ENCODE data around the gene WDR20.

Gene WDR20

DNA sequence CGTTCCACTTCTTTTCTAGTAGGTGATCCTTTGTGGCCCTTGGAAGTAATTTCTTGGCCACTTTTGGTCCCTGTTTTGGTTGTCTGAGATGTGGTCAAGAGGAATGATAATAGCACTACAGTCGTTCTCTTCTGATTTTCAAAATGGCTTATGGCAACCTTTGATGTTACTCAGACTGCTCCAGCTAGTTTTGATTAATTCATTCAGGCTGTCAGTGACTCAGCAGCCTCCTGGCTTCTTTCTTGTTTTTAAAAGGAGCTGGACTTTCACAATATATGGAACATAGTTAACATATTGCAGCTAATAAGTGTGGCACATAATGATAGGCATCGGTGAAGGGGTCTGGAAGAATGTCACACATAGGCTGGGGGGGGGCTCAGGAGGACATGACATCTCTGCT lies 47.3 kb downstream of the WDR20 start:
- Histone ChIP-seq H3K4me2 (ENCODE audit: insufficient read depth, low read length) (no peak overlapping the region), H4K20me1 (ENCODE audit: insufficient read depth, low read length) (peaks cover 61% of the 10 kb centered on the region), H3K27me3 (ENCODE audit: insufficient read depth, low read length, poor library complexity) (no peaks in the 10 kb centered on the region), H3K36me3 (ENCODE audit: insufficient read depth, low read length) (no peaks in the 10 kb centered on the region), H3K79me2 (ENCODE audit: insufficient read depth, low read length) (peaks cover 79% of the 10 kb centered on the region), H2AFZ (ENCODE audit: low read depth, low read length) (no peak overlapping the region), H3K4me1 (ENCODE audit: insufficient read depth, low read length) (no peaks in the 10 kb centered on the region), H3K9ac (ENCODE audit: low read depth, low read length) (no peak overlapping the region), H3K9me3 (ENCODE audit: insufficient read depth, low read length, severe bottlenecking) (no peaks in the 10 kb centered on the region), H3K4me3 (ENCODE audit: low read depth in 1 of 2, low read length in 2 of 2) (no peak overlapping the region), H3K27ac (ENCODE audit: low read length) (no peak overlapping the region)
- DNase-seq (no peak), ATAC-seq (ENCODE audit: insufficient read depth, low read depth) (no peak)
- no peak for TF ChIP-seq EZH2 (IDR thresholded peaks at IDR 0.05; ENCODE audit: borderline replicate concordance, low read depth, low read length, severe bottlenecking)

- no peak overlapping the region for H3K9ac ChIP-seq (ENCODE audit: low read depth, low read length)
- H3K4me1 ChIP-seq (ENCODE audit: insufficient read depth, low read length), result no peaks in the 10 kb centered on the region
- no peak for ATAC-seq (ENCODE audit: insufficient read depth, low read depth)
- no peak overlapping the region for H3K4me2 ChIP-seq (ENCODE audit: insufficient read depth, low read length)
- no peaks in the 10 kb centered on the region for H3K36me3 ChIP-seq (ENCODE audit: insufficient read depth, low read length)
- no peaks in the 10 kb centered on the region for H3K27me3 ChIP-seq (ENCODE audit: insufficient read depth, low read length, poor library complexity)
- no peak for DNase-seq
- H3K4me3 ChIP-seq (ENCODE audit: low read depth in 1 of 2, low read length in 2 of 2), result no peak overlapping the region
- H3K9me3 ChIP-seq (ENCODE audit: insufficient read depth, low read length, severe bottlenecking), result no peaks in the 10 kb centered on the region
- H3K27ac ChIP-seq (ENCODE audit: low read length), result no peak overlapping the region
- peaks cover 76% of the 10 kb centered on the region for H3K79me2 ChIP-seq (ENCODE audit: insufficient read depth, low read length)
- no peak overlapping the region for H2AFZ ChIP-seq (ENCODE audit: low read depth, low read length)
- TF ChIP-seq, protein P1, sequence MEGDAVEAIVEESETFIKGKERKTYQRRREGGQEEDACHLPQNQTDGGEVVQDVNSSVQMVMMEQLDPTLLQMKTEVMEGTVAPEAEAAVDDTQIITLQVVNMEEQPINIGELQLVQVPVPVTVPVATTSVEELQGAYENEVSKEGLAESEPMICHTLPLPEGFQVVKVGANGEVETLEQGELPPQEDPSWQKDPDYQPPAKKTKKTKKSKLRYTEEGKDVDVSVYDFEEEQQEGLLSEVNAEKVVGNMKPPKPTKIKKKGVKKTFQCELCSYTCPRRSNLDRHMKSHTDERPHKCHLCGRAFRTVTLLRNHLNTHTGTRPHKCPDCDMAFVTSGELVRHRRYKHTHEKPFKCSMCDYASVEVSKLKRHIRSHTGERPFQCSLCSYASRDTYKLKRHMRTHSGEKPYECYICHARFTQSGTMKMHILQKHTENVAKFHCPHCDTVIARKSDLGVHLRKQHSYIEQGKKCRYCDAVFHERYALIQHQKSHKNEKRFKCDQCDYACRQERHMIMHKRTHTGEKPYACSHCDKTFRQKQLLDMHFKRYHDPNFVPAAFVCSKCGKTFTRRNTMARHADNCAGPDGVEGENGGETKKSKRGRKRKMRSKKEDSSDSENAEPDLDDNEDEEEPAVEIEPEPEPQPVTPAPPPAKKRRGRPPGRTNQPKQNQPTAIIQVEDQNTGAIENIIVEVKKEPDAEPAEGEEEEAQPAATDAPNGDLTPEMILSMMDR (IDR thresholded peaks at IDR 0.05; ENCODE audit: borderline replicate concordance, extremely low read depth, low read length, poor library complexity, severe bottlenecking), result no peak
- no peak for TF ChIP-seq EZH2 (IDR thresholded peaks at IDR 0.05; ENCODE audit: borderline replicate concordance, low read depth, low read length, severe bottlenecking)
- peaks cover 59% of the 10 kb centered on the region for H4K20me1 ChIP-seq (ENCODE audit: insufficient read depth, low read length)
Measured at GRCh38 chr14:102187568-102188001, 47.9 kb downstream of the WDR20 start.

DNA sequence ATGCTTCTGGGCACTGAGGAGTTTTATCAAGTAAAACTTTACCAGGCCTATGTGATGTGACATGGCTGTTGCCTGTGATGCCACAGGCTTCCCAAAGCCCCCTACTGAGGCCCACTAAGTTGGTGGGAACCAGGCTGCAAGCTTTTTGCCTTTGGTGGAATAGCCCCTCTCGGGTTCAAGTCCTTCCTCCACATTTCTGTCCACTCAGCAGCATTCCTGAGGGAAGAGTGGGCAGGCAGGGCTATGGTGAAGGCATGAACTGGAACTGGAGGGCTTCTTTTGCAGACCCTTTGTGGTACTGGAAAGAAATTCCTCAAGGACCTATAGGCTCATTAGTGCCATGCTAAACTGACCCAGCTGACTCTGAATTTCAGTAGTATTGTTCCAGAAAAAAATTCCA lies 48.5 kb downstream of the WDR20 start:
- H3K9me3 ChIP-seq (ENCODE audit: insufficient read depth, low read length, severe bottlenecking), result no peaks in the 10 kb centered on the region
- no peak overlapping the region for H2AFZ ChIP-seq (ENCODE audit: low read depth, low read length)
- TF ChIP-seq, protein P1 (IDR thresholded peaks at IDR 0.05; ENCODE audit: borderline replicate concordance, extremely low read depth, low read length, poor library complexity, severe bottlenecking), result no peak
- TF ChIP-seq EZH2 (IDR thresholded peaks at IDR 0.05; ENCODE audit: borderline replicate concordance, low read depth, low read length, severe bottlenecking), result no peak
- no peaks in the 10 kb centered on the region for H3K36me3 ChIP-seq (ENCODE audit: insufficient read depth, low read length)
- H3K4me3 ChIP-seq (ENCODE audit: low read depth in 1 of 2, low read length in 2 of 2), result no peak overlapping the region
- H3K9ac ChIP-seq (ENCODE audit: low read depth, low read length), result no peak overlapping the region
- no peaks in the 10 kb centered on the region for H3K27me3 ChIP-seq (ENCODE audit: insufficient read depth, low read length, poor library complexity)
- H3K79me2 ChIP-seq (ENCODE audit: insufficient read depth, low read length), result peaks cover 75% of the 10 kb centered on the region
- ATAC-seq (ENCODE audit: insufficient read depth, low read depth) (no peak), DNase-seq (no peak)
- no peaks in the 10 kb centered on the region for H3K4me1 ChIP-seq (ENCODE audit: insufficient read depth, low read length)
- no peak overlapping the region for H3K27ac ChIP-seq (ENCODE audit: low read length)
- H4K20me1 ChIP-seq (ENCODE audit: insufficient read depth, low read length), result peaks cover 56% of the 10 kb centered on the region
- H3K4me2 ChIP-seq (ENCODE audit: insufficient read depth, low read length), result no peak overlapping the region

- Histone ChIP-seq H3K9me3 (ENCODE audit: insufficient read depth, low read length, severe bottlenecking) (no peaks in the 10 kb centered on the region), H3K27me3 (ENCODE audit: insufficient read depth, low read length, poor library complexity) (no peaks in the 10 kb centered on the region), H3K36me3 (ENCODE audit: insufficient read depth, low read length) (no peaks in the 10 kb centered on the region), H3K9ac (ENCODE audit: low read depth, low read length) (no peak overlapping the region), H3K4me1 (ENCODE audit: insufficient read depth, low read length) (no peaks in the 10 kb centered on the region), H3K79me2 (ENCODE audit: insufficient read depth, low read length) (peaks cover 67% of the 10 kb centered on the region), H4K20me1 (ENCODE audit: insufficient read depth, low read length) (peaks cover 49% of the 10 kb centered on the region), H2AFZ (ENCODE audit: low read depth, low read length) (no peak overlapping the region), H3K27ac (ENCODE audit: low read length) (no peak overlapping the region), H3K4me2 (ENCODE audit: insufficient read depth, low read length) (no peak overlapping the region), H3K4me3 (ENCODE audit: low read depth in 1 of 2, low read length in 2 of 2) (no peak overlapping the region)
- DNase-seq (no peak), ATAC-seq (ENCODE audit: insufficient read depth, low read depth) (no peak)
- TF ChIP-seq, protein P1 (IDR thresholded peaks at IDR 0.05; ENCODE audit: borderline replicate concordance, extremely low read depth, low read length, poor library complexity, severe bottlenecking), result no peak
- no peak for TF ChIP-seq EZH2 (IDR thresholded peaks at IDR 0.05; ENCODE audit: borderline replicate concordance, low read depth, low read length, severe bottlenecking)
Measured at GRCh38 chr14:102189874-102190273, 50.2 kb downstream of the WDR20 start.
